Measurements from ENCODE around the gene LARGE2.

LARGE2 gene

DNA sequence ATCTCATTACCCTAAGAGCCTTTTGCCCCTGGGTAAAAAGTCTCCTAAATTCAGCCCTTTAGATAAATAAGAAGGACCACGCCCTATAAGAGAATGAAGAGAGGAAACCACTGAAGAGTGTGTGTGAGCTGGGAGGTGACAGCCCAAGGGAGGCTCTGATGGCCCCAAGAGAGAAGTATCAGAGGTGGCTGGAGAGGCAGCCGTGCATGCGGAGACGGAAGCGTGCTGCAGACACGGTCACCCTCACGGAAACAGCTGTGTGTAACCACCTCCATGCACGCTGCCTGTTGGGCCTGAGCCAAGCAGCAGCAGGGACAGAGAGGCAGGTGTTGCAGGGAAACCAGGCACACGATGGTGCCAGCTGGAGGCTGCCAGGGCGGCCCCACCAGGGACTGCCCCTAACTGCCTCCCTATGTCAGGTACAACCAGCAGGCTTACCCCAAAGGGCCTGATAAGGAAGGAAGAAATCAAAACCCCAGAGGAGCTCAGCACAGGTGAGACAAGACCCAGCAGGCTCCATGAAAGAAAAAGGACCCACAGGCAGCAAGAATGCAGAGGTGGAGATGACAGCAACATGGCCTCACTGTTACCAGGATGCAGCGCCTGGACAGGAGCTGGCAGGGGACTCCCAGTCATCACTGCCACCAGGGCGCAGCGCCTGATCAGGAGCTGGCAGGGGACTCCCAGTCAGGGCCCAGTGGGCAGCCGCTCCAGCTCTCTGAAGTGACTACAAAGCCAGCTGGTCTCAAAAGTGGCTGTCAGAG, 7.8 kb downstream of the LARGE2 start:
- no peak for DNase-seq (ENCODE audit: low read depth)

DNA sequence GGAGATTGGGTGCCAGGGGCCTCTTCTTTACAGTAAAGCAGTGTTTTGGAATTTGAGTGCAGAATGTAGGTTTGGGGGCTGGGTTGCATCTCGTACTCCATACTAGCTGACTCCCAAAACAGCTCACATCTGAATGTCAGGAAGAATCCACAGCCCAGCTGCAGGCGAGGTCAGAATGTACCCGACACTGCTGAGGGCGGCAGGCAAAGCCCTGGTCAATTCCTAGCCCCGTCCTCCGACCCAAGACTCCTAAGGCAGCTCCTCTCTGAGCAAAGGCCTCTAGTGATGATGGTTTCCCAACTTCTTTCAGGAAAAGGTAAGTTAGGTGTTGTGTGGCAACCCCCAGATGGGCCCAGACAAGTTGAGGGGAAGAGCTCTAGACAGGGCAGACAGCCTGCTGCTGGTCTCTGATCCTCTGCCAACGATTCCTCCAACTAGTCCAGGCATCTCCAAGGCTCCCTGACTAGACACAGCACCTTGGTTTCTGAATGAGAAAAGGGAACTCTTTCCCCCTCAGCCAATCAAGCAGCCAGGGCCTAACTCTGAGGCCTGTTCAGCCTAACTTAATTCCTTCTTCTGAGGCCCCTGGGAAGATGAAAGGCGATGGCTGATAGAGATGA, 8.6 kb downstream of the LARGE2 start:
- no peak for DNase-seq (ENCODE audit: low read depth)

DNA sequence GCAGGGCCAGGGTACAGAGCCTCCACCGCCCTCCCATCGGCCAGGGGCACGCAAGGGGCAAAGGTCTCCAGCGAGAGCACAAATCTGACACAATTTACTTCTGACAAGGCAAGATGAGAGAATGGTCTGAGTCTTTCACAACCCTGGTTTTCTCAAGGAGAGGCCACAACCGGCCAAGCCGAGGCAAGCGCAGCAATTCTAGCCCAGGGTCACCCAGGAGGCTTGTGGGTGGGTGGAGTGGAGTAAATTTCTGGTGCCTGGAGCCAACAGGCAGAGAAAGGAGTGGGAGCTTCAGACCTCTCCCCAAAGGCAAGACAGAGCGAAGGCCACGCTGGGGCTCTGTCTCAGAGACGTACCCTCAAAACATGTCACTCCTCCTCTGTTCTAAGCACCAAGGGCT, 9.3 kb downstream of the LARGE2 start:
- no peak for DNase-seq (ENCODE audit: low read depth)

DNA sequence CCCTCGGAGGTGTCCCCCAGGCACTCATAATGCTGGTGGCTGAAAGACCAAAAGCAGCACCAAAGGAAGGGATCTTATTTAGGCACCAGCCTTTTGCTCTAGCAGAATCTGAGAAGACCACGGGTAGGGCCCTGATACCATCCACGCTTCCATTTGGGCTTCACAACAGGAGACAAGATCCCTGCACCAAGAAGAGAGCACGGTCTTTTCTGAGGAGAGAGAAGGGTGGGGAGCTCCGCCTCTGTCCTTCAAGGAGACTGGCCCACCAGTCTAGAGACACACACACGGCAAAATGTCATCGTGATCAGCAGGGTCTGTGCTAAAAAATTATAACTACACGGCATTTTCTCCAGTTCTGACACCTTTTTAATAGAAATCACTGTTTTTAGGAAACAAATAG, 9.8 kb downstream of the LARGE2 start:
- DNase-seq (ENCODE audit: low read depth), result no peak

DNA sequence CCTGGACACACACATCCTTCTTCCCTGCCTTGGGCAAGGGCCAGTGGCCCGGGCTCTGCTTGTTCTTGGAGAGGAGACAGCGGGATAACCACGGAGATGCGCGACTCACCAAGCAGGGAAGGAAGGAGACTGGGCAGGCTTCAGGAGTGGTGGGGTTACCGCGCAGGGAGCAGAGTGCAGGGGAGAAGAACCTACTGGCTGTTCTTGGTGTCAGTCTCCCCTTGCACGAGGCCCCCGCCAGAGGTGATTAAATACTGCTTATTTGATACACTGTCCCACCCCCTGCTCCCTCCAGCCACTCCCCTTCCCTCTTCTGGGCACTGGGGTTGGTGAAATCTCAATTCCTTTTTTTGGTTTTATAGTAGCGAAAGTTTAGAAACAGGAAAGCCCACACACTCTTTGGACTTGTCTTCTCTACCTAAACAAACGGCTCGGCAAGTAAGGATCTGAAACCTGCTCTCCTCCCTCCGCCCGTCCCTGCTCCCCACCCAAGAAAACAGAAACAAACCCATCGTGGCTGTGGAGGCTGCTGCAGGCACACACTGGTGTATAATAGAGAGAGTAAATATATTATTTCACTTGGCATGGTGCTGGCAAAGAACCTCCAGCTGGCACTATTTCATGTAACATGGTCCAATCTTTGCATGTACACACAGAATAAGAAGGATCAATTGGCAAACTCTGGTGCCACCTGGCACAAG, 10.8 kb downstream of the LARGE2 start:
- no peak for DNase-seq (ENCODE audit: low read depth)

DNA sequence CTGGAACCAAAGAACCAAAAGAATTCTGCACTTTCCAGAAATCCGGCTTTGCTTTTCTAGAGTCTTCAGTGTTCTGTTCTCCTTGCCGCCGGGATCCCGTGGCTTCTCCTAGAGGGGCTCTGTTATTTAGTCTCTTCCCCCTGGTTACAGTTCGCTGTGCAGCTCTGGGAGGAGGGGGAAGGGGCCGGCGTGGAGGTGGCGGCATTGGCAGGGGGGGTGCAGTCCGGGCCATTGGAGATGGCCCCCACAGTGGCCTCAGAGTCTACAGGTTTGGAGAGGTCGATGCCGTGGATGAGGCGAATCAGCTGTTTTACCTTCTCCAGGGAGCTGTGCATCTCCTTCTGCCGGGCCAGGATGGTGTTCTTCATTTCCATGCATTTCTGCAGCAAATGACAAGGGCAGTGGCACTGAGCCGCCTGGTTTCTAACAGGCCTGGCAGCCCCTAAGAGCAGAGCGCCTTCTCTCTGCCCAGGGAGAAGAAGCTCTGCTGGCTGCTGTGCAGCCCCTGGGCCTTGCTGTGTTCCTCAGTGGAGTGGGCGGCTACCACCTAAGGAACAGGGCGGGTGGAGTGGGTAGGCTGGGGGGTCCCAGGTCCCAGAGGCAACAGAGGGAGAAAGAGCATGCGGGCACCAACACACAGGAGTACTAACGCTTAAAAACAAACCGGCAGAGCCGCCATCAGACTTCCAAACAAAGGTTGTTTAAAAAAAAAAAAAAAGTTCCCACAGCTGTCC, 11.6 kb downstream of the LARGE2 start:
- DNase-seq (ENCODE audit: low read depth), result no peak

DNA sequence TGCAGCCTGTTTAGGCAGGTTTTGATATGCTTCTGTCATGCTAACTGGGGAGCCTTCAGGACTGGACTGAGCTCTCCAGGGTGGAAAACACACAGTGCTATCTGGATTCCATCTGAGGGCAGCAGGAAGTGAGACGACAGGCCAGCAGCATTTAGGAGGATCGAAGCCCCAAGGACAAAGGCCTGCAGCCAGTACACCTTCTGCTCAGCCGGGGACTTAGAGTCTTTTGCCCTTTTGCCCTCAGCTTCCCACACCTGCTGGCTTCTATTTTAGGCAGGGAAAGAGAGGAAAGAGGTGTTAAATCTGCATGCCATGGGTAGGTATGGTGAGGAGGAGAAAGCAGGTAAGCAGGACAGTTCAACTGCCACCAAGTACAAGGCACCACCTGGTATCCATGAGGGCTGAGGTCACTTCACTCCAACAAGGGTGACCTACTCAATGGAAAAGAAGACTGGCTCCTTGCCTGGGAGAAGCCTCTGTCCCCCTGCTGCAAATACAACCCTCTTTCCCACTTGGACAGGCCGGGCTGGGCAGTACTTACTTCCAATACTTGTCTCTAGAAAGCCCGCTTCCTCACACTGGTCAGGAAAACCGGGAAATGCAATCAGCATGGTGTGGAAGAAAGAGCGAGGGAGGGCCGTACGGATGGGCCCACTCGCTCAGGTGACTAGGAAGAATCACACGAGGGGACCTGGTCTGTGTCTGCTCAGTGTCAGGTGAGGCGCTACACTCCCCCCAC, 12.3 kb downstream of the LARGE2 start:
- no peak for DNase-seq (ENCODE audit: low read depth)

DNA sequence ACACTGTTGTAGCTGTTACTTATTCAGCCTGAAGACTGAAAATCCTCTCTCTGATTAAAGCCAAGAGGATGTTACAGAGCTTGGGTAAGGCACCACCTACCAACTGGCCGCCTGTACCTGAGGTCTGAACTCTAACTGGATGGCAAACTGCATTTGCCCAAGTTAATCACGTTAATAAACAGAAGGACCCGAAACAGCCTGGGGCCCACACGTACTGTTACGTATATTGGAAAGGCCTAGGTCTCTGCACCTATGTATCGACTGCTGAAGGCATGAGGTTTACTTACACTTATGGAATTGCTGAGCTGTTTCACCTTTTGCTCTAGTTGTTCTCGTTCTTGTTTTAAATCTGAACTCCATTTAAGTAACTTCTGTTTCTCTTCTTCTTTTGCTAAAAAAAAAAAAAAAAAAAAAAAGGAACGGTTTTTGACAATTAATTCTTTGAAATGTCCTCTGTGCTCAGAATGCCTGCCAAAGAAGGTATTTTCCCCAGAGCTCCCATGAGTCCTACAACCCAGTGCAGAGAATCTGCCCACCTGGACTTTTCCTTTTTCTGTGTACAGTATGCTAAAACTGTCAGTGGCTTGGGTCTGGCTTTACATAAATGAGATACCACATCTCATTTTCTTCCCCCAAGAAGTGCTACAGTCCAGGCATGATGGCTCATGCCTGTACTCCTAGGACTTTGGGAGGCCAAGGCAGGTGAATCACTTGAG, 13.1 kb downstream of the LARGE2 start:
- DNase-seq (ENCODE audit: low read depth), result no peak

DNA sequence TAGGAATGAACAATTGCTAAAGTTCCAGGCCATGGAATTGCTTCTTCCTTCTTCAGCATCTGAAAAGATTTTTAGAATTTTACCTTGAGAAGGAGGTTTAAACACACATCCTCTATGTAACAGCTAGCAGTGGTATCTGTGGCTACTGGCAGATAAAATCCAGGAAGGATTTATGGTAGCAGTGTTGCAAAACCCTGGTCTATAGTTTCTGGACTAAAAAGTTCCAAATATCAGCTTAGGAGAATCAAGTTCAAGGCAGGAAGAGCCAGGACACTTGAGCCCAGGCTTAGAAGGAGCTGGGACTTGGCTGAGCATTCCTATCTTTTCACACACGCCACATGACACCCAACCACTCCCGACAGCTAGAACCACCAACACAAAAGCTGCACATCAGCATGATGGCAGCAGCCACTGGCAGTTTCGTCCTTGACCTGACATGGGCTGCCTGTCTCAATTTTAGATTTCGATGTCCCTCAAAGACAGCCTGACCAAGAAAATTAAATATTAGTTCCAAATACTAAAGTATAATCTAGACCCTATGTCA, 14.1 kb downstream of the LARGE2 start:
- no peak for DNase-seq (ENCODE audit: low read depth)

DNA sequence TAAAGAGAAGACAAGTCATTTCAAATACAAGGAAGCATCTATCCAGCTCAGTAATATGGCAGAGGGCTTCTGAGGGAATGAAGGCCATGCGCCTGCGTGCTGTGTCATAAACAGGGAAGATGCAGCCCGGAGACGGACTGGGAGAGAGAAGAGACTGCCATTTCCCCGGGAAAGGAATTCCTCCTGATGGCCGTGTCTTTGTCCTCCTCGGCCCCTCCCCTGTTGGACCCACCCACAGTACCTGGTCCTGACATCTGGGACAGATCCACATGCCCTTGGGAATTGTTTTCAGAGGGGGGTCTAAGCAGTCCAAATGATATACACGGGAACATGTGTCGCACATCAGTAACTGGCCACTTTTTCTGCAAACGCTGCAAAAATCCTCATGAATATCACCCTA, 15.5 kb downstream of the LARGE2 start:
- no peak for DNase-seq (ENCODE audit: low read depth)

DNA sequence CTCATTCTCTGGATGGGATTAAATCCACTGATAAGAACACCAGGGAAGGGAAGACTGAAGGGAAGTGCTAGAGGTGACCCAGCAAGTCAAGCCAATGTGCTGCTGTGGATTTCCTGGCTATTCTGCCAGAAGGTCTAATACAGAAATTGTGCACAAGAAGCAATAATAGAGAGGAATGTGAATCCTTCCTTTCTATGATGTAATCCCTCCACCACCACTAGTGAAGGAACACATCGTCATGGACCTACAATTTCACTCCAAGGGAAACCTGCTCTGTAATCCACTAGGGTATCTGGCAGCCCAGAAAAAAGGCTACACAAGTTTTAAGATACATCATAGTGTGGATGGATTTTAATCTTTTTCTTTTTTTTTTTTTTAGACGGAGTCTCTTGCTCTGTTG, 17.4 kb downstream of the LARGE2 start:
- DNase-seq (ENCODE audit: low read depth), result no peak

DNA sequence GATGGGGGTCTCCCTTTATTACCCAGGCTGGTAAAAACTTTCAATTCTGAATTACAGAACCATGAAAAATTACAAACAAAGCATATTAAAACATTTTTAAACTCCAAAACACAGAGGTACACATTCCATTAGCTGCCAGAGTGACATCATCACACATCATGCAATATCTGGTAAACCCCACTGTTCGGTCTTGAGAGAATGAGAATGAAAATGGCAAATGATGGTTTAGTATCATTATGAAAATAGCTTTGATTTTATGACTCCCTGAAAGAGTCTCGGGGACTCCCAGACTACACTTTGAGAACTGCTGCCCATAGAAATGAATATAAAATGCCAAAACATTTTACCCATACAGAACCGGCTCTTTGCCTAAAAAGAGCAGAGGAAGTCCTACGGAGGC, 18.8 kb downstream of the LARGE2 start:
- no peak for DNase-seq (ENCODE audit: low read depth)

DNA sequence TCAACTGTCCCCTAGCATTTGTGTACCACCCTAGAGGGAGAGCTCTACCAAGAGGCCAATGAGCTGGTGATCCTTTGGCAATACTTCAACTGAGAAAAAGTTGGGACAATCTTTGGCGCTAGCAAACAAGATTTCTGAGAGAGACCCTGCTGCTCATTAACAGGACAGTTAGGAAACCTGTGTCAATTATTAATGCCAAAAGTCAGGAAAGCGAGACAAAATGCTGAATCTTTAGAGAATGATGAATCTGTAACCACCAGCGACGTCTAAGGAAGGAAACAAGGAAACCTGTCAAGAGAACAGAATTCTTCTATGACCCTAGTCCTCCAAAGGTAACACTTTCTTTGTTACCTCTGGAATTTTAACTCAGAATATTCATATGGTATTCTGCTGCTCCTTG, 19.9 kb downstream of the LARGE2 start:
- no peak for DNase-seq (ENCODE audit: low read depth)

DNA sequence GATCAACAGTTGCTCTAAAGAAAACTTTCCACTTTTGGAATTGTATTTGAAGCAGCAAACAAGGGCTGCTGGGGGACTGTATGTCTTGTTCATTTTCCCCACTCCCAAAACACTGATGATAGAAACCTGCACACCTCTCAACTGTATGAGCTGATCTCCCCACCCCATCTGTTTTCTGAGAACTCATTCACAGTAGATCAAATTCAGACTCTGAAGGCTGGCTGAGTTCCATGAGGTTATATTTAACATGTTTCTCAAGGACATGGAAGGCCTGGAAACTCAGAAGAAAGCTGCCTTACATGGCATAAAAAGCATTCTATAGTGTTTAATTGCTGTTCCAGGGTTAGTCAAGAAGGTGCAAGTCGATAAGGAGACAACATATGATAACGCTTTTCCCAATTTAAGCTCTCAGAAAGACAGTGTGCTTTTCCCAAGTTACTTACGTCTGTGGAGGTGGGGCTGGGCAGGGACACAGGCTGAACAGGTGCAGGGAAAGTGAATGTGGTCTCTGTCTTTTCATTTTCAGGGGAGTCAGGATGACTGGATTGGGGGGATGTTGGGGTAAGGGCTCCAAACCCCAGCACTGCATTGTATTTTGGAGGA, 23.0 kb downstream of the LARGE2 start:
- DNase-seq (ENCODE audit: low read depth), result no peak

DNA sequence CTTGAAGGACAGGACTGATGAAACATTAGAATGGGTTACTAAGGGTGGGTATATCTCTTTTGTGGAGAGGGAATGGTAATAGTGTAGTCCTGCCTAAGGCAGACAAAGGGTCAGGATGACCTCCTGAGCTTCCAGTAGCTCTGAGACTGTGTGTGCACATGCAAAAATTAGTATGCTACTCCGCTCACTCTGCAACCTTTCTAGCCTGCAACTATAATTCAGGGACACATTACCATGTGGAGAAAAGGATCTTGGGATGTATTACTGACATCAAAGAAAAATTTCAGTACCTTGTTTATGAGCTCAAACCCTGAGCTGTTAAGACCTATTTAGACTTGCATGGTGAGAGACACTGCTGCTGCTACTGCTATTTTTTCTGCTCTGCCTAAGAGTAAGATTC, 25.4 kb downstream of the LARGE2 start:
- DNase-seq (ENCODE audit: low read depth), result no peak

DNA sequence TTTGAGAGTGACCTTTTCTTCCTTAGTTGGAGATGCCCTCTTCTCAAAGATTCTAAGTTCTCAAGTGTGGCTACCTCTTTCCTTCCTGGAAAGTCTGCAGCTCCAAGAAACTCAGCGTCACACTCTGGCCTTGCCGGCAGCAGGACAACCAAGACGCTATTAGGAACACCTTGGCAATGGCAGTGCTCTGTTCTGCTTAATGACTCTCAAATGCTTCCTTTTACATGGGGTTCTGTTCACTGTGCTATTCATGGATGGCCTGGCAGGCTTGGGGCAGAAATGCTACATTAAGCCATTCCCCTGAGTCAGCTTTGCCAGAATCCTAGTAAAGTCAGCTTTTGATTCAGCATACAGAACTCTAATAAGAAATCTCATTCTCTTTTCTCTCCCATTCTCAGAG, 25.9 kb downstream of the LARGE2 start:
- no peak for DNase-seq (ENCODE audit: low read depth)

DNA sequence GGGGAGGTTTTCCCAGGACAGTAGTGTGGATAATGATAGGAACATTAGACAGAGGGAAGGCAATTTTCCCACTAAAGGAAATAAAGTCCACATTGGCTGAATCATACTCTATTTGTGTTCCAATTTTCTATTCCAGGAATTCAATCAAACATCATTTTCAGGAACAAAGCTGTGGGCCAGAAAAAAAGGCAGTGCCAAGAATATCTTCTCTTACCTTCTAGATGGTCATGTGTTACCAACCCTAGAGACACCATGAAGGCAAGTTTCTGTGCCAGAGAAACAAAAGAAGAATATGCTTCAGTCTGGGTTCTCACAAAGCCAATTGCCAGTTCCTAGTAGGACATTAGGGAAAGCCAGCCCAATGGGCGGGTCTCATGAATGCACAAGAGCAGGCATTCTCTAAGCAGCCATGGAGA, 27.5 kb downstream of the LARGE2 start:
- DNase-seq (ENCODE audit: low read depth), result no peak

DNA sequence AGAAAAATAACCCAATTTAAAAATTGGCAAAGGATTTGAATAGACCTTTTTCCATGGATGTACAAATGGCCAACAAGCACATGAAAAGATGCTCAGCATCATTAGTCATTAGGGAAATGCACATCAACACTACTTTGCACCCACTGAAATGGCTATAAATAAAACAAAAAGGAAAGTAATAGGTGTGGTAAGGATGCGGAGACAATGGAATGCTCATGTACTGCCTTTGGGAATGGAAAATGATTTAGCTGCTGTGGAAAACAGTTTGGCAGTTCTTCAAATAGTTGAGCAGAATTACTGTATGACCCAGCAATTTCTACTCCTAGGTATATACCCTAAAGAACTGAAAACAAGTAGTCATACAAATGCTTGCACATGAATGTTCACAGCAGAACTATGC, 37.4 kb downstream of the LARGE2 start:
- no peak for DNase-seq (ENCODE audit: low read depth)

DNA sequence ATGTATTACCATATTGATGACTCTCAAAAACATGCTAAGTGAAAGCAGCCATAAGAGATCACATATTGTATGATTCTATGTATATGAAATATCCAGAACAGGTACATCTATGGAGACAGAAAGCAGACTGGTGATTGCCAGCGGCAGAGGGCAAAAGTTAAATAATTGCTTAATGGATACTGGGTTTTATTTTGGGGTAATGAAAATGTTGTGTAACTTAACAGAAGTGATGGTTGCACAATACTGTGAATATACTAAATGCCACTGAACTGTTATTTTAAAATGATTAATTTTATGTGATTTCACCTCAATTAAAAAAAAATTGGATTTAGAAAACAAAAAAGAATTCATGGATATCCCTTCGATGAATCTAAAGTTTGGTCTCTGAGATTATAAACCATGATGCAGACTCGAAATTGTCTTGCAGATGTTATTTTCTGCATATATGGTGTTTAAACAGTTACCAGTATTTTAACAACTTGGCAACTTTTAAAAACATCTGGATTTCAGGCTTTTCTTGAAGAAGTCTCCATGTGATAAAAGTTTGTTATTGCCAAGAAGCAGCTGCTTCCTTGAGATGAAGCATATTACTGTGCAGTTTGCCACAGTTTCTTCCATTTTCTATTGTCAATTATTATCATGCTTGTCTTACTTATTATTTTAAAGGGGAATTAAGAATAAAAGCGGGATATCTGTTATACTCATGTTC, 38.1 kb downstream of the LARGE2 start:
- DNase-seq (ENCODE audit: low read depth), result no peak

DNA sequence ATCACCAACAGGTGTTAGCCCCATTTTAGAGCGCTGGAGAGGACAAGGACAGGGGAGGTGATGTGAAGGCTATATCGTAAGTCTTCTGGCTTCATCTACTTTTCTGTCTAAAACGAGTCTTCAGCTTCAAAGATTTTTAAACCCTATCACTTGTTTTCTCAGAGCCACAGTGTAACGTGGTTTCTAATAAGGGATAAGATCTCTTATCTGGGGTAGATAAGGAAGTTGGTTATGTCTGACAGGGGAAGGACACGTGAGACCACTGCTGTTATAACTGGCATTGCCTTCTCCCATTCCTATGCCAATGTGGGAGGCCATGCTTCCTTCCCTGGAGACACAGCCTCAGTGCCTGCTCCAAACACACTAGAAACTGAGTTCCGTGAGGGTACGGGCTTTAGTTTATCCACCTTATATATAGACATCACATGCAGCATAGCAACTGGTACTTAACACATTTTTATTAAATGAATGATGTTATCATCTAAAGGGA, 39.3 kb downstream of the LARGE2 start:
- no peak for DNase-seq (ENCODE audit: low read depth)
